GM18909 (cell line): ENCODE results near the gene KAZN.
"Not testable (repeated sequence)": the region's sequence is repeated elsewhere in the genome, so short reads cannot be mapped to it uniquely, and the experiment has no call there.

Experiments used
- ATAC-seq: cut with Tn5 transposase; IDR thresholded peaks from one replicate; pipeline ENCODE4 v1.9.1; 2021; ENCODE audit warnings: mild to moderate bottlenecking; ENCODE audit not compliant: unreplicated experiment, poor library complexity

KAZN gene

DNA sequence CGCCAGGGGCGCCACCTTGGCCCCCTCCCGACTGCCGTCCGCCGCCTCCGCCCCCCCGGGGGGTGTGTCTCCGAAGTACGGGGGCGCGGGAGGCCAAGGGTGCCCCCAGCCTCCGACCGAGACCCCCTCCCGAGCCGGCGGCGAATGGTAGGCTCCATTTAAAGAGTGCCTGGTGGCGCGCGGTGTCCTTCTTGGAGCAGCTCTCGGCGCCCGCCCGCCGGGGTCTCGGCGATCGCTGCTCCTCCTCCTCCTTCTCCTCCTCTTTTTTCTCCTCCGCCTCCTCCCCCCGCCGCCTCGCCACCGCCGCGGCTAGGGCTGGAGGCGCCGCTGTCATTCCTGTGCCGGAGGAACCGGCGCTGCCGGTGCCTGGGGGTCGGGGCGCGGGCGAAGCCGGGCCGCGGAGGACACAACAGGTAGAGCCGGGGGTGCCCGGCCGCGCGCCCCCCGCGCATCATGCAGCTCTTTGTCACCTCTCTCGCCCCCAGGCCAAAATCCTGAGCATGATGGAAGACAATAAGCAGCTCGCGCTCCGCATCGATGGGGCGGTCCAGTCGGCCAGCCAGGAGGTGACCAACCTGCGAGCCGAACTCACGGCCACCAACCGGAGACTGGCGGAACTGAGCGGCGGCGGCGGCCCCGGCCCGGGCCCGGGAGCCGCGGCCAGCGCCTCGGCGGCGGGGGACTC is at the start of gene KAZN:
Gene KAZN, plus strand, starts transcription at position 188 of the 685 bp plus-strand sequence.
- no peak for ATAC-seq

- no peak for ATAC-seq
Measured at GRCh38 chr1:14549897-14550620, 48.4 kb upstream of the KAZN start.

- no peak for ATAC-seq
Measured at GRCh38 chr1:14551386-14551785, 47.1 kb upstream of the KAZN start.

DNA sequence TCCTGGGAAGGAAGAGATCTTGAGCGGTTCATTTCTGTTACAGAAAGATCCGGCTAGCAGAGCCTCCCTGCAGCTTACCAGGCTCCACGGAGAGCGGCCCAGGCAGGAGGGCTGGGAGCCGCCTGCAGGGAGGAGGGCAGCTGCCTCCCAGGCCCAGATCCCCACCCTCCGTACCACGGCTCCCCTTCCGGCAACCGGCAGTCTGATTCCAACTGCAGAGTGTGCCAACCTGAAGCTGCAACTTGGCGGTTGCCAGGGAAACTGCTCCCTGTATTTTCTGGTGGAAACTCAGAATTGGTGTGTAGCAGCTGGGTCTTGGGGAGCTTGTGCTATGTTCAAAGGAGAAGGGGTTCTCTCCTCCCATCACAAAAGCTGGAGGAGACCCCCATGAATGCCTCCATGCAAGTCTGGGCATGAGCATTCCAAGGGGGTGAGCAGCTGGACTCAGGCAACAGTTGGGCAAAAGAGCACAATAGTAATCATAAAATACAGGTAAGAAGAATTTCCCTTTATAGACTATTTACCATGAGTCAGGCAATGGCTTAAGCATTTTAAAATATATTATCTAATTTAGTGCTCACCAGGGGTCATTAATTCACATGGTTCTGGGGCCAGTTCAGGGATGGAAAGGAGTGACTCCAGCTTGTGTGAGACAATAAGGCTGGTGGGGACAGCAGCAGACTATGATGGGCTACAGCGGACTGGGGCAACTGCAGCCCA is 46.1 kb upstream of the KAZN start:
- ATAC-seq = no peak

GRCh38 chr1:14553711-14554110 is 44.8 kb upstream of the KAZN start:
- ATAC-seq = no peak

GRCh38 chr1:14555091-14555490 is 43.4 kb upstream of the KAZN start:
- no peak for ATAC-seq

- ATAC-seq = no peak
Measured at GRCh38 chr1:14561014-14561693, 37.3 kb upstream of the KAZN start.

DNA sequence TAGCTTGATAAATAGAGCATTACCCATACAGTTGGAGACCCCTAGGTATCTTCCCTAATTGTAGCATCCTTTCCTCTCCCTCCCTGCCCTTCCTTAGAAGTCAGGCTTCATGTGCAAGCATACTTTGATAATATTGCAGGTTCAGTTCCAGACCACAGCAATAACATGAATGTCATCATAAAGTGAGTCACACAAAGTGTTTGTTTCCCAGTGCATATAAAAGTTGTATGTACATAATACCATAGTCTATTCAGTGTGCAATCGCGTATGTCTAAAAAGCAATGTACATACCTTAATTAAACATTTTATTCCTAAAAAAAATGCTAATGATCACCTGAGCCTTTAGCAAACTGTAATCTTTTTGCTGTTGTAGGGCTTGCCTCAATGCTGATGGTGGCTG is 33.4 kb upstream of the KAZN start:
- ATAC-seq = no peak

GRCh38 chr1:14567056-14567455 is 31.4 kb upstream of the KAZN start:
- no peak for ATAC-seq

GRCh38 chr1:14567903-14568302 is 30.6 kb upstream of the KAZN start:
- ATAC-seq = no peak

- ATAC-seq = no peak
Measured at GRCh38 chr1:14568716-14569355, 29.6 kb upstream of the KAZN start.

DNA sequence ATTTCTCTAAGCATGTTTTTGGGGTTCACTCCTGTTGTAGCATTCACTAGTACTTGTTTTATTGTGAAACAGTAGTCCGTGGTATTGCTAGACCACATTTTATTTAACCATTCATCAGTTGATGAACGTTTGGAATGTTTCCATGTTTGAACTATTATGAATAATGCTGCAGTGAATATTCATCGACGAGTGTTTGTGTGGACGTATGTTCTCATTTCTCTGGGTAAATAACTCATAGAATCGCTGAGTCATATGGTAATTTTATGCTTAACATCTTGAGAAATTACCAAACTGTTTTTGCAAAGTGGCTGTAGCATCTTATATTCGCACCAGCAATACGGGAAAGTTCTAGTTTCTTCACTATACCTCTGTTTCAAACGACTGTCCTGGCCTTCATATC is 28.0 kb upstream of the KAZN start:
- no peak for ATAC-seq

- ATAC-seq = no peak
Measured at GRCh38 chr1:14571810-14572767, 26.4 kb upstream of the KAZN start.

- no peak for ATAC-seq
Measured at GRCh38 chr1:14572861-14573260, 25.6 kb upstream of the KAZN start.

GRCh38 chr1:14576155-14576554 is 22.3 kb upstream of the KAZN start:
- no peak for ATAC-seq

- ATAC-seq = no peak
Measured at GRCh38 chr1:14577261-14577660, 21.2 kb upstream of the KAZN start.

- ATAC-seq = no peak
Measured at GRCh38 chr1:14578156-14578555, 20.3 kb upstream of the KAZN start.

GRCh38 chr1:14580295-14580694 is 18.2 kb upstream of the KAZN start:
- not testable (repeated sequence) for ATAC-seq

DNA sequence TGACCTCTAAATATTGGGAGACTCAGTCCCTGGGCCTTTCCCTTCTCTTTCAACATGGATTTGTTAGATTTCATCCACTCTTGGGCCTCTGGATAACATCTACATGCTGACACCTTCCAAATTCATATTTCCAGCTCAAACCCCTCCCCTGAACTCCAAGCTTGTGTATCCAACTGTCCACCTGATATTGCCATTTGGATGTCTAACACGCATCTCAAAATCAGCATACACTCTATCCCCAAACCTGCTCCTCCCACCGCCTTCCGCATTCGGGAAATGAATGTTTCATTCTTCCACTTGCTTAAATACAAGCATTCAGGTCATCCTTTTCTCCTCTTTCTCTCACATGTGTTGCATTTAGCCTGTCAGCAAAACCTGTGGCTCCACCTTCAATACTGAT is 17.5 kb upstream of the KAZN start:
- ATAC-seq = no peak
